Epithelial cell of proximal tubule (primary cell): Measurements from ENCODE around the gene LHFPL6. TPM values are rescaled to one million over a fixed set of nuclear protein-coding genes. Genes with fewer than 3 reads are reported as not detected.

Experiments
- DNase-seq: peaks from one replicate; pipeline ENCODE4 v3.0.0-alpha.2; 2011; ENCODE audit warnings: low read depth
- H3K4me3 ChIP-seq: 2 replicates; pipeline ENCODE4 v1.5.1; 2011; ENCODE audit warnings: low read depth, mild to moderate bottlenecking, low read length
- total RNA-seq: library from RNA; depleted of rRNA; stranded (reverse); fragments of >200 nt; gene quantifications from 2 replicates; pipeline ENCODE4 v1.2.3, GENCODE V29; 2015
- TF ChIP-seq, protein P1 (sequence below): conservative IDR thresholded peaks from 2 replicates; pipeline ENCODE4 v1.5.1; 2012; ENCODE audit warnings: low read depth, mild to moderate bottlenecking, low read length

The LHFPL6 gene
- total RNA-seq, 1 donor from 2014 or later = 5.2 TPM

DNA sequence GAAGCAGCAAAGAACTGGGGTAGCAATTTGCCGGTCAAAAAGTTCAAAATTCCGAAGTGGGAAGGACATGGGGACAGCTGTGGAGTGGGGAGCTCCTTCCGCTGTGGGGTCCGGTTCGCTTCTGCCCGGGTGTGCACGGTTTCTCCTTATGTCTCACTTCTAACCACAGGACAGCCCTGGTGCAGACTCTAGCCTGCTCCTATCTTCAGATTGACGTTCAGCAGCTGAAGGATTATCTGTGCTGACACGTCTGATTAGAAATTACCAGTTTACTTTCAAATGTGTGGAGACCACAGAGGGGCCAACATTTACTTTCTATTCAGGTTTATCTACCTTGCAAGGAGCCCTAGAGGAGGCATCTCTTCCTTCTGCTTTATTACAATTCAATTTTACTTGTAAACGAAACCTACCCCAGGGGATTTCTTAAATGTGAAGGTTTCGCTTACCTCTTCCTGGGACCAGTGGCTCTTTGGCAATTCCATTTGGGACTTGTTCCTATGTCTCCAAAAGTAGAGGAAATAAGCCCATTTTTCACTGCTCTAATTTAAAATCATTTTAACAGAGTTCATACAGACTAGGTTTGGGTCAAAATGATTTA lies 27.3 kb downstream of the LHFPL6 start:
- no peak overlapping the region for H3K4me3 ChIP-seq
- DNase-seq = no peak
- TF ChIP-seq, protein P1, sequence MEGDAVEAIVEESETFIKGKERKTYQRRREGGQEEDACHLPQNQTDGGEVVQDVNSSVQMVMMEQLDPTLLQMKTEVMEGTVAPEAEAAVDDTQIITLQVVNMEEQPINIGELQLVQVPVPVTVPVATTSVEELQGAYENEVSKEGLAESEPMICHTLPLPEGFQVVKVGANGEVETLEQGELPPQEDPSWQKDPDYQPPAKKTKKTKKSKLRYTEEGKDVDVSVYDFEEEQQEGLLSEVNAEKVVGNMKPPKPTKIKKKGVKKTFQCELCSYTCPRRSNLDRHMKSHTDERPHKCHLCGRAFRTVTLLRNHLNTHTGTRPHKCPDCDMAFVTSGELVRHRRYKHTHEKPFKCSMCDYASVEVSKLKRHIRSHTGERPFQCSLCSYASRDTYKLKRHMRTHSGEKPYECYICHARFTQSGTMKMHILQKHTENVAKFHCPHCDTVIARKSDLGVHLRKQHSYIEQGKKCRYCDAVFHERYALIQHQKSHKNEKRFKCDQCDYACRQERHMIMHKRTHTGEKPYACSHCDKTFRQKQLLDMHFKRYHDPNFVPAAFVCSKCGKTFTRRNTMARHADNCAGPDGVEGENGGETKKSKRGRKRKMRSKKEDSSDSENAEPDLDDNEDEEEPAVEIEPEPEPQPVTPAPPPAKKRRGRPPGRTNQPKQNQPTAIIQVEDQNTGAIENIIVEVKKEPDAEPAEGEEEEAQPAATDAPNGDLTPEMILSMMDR = no peak

DNA sequence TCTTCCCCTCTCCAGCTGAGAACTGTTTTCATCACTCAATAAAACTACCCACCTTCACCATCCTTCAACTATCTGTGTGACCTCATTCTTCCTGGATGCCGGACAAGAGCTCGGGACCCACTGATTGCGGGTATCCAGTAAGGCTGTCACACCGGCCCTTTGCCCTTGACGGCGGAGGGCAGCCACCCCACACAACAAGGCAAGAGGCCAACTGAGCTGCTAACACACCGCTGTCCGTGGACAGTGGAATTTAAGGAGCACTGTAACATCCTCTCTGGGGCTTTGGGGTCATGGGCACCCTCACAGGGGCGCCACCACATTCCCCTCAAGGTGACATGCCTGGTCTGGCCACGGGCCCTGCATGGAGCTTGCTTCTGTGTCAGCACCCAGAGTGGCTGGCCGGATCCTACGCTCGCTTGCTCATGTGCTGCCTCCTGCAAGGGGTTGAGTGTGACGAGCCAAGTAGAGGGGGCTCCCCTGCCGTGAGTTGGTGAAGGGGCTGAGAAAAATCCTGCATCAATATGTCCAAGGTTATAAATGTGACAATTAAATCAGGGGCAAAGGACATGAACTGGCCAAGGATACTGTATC lies 31.4 kb downstream of the LHFPL6 start:
- TF ChIP-seq, protein P1 = no peak
- H3K4me3 ChIP-seq = no peak overlapping the region
- DNase-seq = no peak

DNA sequence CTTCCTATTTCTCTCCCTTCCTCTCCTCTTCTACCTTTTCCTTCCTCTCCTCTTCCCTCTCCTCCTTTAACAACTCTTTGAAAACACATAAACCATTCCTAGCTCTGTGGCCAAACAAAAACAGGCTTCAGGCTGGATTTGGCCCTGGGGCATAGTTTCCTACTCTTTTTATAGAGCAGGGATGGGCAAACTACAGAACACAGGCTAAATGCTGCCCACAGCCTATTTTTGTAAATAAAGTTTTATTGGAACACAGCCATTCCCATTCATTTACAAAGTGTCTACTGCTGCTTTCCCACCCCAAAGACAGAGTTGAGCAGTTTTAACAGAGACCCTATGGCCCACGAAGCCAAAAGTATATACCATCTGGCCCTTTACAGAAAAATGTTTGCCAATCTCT lies 35.4 kb downstream of the LHFPL6 start:
- H3K4me3 ChIP-seq = no peak overlapping the region
- TF ChIP-seq, protein P1 = no peak
- no peak for DNase-seq

DNA sequence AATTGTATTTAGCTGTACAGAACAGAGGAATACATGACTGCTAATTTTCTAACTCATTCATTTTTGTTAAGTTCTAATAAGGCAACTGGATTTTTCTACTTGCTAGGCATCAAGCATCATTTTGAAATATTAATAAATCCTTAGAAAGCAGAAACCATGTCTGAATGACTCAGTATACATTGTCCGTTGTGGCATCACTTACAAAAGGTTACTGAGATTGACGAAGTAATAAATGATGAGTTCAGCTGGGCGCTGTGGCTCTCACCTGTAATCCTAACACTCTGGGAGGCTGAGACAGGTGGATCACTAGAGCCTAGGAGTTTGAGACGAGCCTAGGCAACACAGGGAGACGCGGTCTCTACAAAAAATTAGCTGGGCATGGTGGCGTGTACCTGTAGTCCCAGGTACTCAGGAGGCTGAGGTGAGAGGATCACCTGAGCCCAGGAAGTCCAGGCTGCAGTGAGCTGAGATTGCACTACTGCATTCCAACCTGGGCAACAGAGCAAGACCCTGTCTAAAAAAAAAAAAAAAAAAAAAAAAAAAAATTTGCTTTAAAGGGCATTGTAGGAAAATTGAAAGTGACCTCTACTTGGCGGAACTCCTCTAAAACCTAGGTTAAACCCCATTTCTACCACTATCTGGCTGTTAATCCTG lies 36.6 kb downstream of the LHFPL6 start:
- TF ChIP-seq, protein P1 = no peak
- no peak overlapping the region for H3K4me3 ChIP-seq
- DNase-seq = no peak

DNA sequence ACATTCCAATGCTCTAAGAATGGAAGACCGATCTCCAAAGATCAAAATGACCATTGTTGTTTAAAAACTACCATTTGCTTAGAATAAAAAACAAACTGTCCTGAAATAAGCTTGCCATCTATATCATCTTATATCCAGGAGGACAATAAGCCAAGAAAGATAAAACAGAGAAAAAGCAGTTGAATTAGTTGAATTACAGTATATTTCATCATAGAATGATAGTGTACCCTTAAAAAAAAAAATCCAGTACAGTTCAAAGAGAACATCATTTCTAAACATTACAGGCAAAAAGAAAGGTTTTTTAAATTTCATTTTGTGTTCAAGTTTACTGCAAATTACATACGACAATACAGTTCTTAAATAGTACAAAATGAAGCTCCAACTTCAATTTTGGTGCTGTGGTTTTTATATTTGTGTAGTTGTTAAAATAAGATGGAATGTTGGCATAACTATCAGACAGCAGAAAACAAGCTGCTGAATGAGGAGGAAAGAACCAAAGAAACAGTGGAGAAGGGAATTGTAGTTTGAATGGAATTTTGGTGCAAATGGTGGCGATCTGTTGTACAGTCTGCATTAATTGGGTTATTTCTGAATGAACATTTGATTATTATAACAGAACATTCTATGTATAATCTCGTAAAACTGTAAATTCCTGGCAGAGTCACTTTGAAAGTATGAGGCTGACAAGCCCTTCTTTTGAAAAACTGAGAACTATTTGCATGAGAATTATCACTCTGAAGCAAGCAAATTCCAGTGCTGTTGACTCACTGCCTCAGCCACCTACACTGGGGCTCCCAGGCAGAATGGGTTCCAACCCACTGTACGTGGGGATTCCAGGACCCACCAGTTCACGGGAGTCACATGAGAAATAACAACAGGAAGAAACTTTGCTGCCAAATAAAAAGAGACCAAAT lies 37.7 kb downstream of the LHFPL6 start:
- TF ChIP-seq, protein P1 = no peak
- H3K4me3 ChIP-seq = no peak overlapping the region
- peak; percentile 92 for DNase-seq

DNA sequence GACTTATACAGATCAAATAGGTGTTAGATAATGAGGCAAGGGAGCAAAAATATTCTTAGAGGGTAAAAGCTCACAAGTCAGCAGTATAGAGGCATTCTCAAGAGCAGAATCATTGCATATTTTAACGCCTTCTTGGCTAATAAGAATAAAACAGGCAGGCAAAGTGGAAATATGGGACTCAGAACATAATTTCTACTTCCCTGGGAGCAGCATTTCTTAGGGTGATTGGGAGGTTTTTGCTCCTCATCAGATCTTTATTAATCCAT lies 39.6 kb downstream of the LHFPL6 start:
- DNase-seq = peak; percentile 30
- TF ChIP-seq, protein P1 = no peak
- no peak overlapping the region for H3K4me3 ChIP-seq
